ENCODE measurements around the gene ANO10. TPM values are rescaled to one million over a fixed set of nuclear protein-coding genes. Genes with fewer than 3 reads are reported as not detected.

Gene ANO10
- total RNA-seq, 4 donors from 2014 or later: 20.9 to 70.5 (median 48.0) TPM

DNA sequence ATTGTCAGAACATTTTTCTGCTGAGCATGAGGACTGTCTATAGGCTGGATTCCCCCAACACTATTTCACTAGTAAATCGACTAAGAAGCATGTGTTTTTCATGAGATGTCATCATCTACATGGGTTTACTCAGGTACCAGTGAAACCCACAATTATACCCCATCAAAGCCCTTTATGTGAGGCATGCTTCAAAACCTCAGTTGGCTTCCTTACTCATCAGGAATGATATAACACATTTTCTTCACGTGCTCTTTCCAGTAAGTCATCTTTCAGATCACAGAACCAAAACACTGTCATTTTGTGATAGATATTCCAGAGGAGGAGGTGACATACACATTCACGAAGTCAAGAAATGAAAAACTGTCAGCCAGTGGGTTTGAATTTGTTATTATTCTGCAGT lies 116.5 kb downstream of the ANO10 start:
- no peaks in the 10 kb centered on the region for H3K9me3 ChIP-seq
- H3K36me3 ChIP-seq: no peaks in the 10 kb centered on the region
- intact Hi-C loops (cut with DNase I; ENCODE audit: low total_unique reads) (no loop called here), in situ Hi-C loops (cut with MboI; ENCODE audit: low pct_ligation_motif_present in 1 of 4, low pct_unique_long_range_greater_than_20kb in 1 of 4, low sequenced_read_pairs in 3 of 4) (loop anchor here (10.0 to 25.0 kb wide), 4 partner anchors 281 to 543 kb away; no protein-coding TSS in a partner anchor)
- H3K27me3 ChIP-seq: no peaks in the 10 kb centered on the region
- no peaks in the 10 kb centered on the region for H3K4me1 ChIP-seq
- no peak for TF ChIP-seq POLR2A (IDR thresholded peaks at IDR 0.05)
- TF ChIP-seq CTCF (IDR thresholded peaks at IDR 0.05): no peak
- no peak for TF ChIP-seq EP300 (IDR thresholded peaks at IDR 0.05; ENCODE audit: low read depth)
- TF ChIP-seq POLR2AphosphoS5 (IDR thresholded peaks at IDR 0.05): no peak
- no peak overlapping the region for H3K4me3 ChIP-seq
- DNase-seq: no peak
- H3K27ac ChIP-seq: no peak overlapping the region
- 47 to 60% methylated on average over 3 of the region's 3 CpGs for WGBS, 2 donors (ENCODE audit: low coverage in 1 of 2)

DNA sequence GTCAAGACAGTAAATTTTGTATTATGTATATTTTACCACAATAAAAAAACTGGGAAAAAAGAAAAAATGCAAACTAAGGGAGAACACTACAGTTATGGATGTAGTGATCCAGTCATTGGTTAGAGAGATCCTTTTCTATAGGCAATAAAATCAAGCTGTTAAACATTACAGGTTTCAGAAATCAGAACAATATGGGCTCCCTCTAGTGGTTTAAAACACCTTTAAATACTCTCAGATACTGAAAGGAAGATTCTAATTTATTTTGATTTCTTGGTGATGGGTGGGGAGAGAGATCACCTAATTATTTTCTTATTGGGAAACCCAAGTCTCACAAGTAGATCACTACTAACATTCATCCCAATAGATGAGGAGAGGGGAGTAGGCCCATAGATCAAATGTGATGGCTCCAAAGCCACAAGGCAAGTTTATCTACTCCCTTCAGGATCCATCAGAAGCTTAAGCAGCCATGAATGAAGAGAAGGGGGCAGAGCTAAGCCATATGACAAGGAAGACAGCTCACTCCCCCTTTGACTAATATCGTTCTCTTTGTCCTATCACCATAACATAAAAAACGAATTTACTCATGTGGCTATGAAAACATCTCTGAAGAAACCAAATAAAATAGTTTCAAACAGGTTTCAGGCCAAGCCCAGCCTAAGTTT lies 118.6 kb downstream of the ANO10 start:
- H3K4me1 ChIP-seq: no peaks in the 10 kb centered on the region
- H3K27ac ChIP-seq: no peak overlapping the region
- 32% methylated on average over 2 of the region's 2 CpGs for WGBS, 2 donors (ENCODE audit: low coverage in 1 of 2)
- no peak overlapping the region for H3K4me3 ChIP-seq
- in situ Hi-C loops (cut with MboI; ENCODE audit: low pct_ligation_motif_present in 1 of 4, low pct_unique_long_range_greater_than_20kb in 1 of 4, low sequenced_read_pairs in 3 of 4) (loop anchor here (10.0 to 25.0 kb wide), 4 partner anchors 278 to 541 kb away; no protein-coding TSS in a partner anchor), intact Hi-C loops (cut with DNase I; ENCODE audit: low total_unique reads) (no loop called here)
- no peak for DNase-seq
- no peaks in the 10 kb centered on the region for H3K27me3 ChIP-seq
- H3K9me3 ChIP-seq: no peaks in the 10 kb centered on the region
- TF ChIP-seq POLR2A (IDR thresholded peaks at IDR 0.05): no peak
- TF ChIP-seq CTCF (IDR thresholded peaks at IDR 0.05): peak; percentile 43 to 56 (median 49)
- no peaks in the 10 kb centered on the region for H3K36me3 ChIP-seq

DNA sequence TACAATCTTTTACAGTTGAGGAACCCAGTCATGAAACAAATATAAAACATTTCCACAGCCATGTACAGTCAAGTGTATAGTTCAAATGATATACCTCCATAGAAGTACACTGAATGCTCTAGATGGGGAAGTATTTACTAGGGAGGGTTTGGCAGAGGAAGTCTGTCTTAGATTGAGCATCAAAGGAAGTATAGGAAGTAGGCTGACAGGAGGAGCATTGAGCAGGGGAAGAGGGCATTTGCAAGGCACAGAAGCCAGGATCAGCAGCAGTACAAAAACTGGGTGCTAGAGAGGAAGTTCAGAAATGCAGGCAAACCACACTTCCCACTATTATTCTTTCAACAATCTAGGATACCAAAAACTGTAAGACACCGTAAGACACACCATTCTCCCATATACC lies 122.6 kb downstream of the ANO10 start:
- Histone ChIP-seq H3K27me3 (no peaks in the 10 kb centered on the region), H3K27ac (no peak overlapping the region), H3K4me3 (no peak overlapping the region), H3K36me3 (no peaks in the 10 kb centered on the region), H3K9me3 (no peaks in the 10 kb centered on the region), H3K4me1 (no peaks in the 10 kb centered on the region)
- in situ Hi-C loops (cut with MboI; ENCODE audit: low pct_ligation_motif_present in 1 of 4, low pct_unique_long_range_greater_than_20kb in 1 of 4, low sequenced_read_pairs in 3 of 4) (loop anchor here in 1 of 4 donors (10.0 kb wide), 1 partner anchor 534 kb away; no protein-coding TSS in a partner anchor), intact Hi-C loops (cut with DNase I; ENCODE audit: low total_unique reads) (no loop called here)
- no peak for DNase-seq
- TF ChIP-seq CTCF (IDR thresholded peaks at IDR 0.05) (no peak), EP300 (IDR thresholded peaks at IDR 0.05; ENCODE audit: low read depth) (no peak), POLR2A (IDR thresholded peaks at IDR 0.05) (no peak), POLR2AphosphoS5 (IDR thresholded peaks at IDR 0.05) (no peak)
- 63 to 76% methylated on average over 1 of the region's 1 CpG for WGBS, 2 donors (ENCODE audit: low coverage in 1 of 2)

- Histone ChIP-seq H3K9me3 (no peaks in the 10 kb centered on the region), H3K27me3 (no peaks in the 10 kb centered on the region), H3K4me1 (no peaks in the 10 kb centered on the region), H3K27ac (no peak overlapping the region), H3K36me3 (no peaks in the 10 kb centered on the region), H3K4me3 (no peak overlapping the region)
- DNase-seq: no peak
- WGBS, 2 donors (ENCODE audit: low coverage in 1 of 2): 88% methylated on average over 1 of the region's 1 CpG; no CpG with 5 or more reads in 1 of the 2 donors
- TF ChIP-seq POLR2A (IDR thresholded peaks at IDR 0.05) (no peak), EP300 (IDR thresholded peaks at IDR 0.05; ENCODE audit: low read depth) (no peak), CTCF (IDR thresholded peaks at IDR 0.05) (no peak), POLR2AphosphoS5 (IDR thresholded peaks at IDR 0.05) (no peak)
- in situ Hi-C loops (cut with MboI; ENCODE audit: low pct_ligation_motif_present in 1 of 4, low pct_unique_long_range_greater_than_20kb in 1 of 4, low sequenced_read_pairs in 3 of 4): loop anchor here in 1 of 4 donors (10.0 kb wide), 1 partner anchor 533 kb away; no protein-coding TSS in a partner anchor
- intact Hi-C loops (cut with DNase I; ENCODE audit: low total_unique reads): no loop called here
Observed at GRCh38 chr3:43497905-43498365, 123.9 kb downstream of the ANO10 start.
